Natural killer cell (primary cell): ENCODE measurements around the gene APH1A. TPM values are rescaled to one million over a fixed set of nuclear protein-coding genes. Genes with fewer than 3 reads are reported as not detected.

Experiments used
- ATAC-seq, 3 donors: fragments of 150-1000 bp in 2 of 3; fragments of 200-7000 bp in 1 of 3; cut with Tn5 transposase; 1 replicate in 1 of 3; 2 replicates in 2 of 3; pipeline ENCODE4 v1.10.0; 2021; ENCODE audit warnings: mild to moderate bottlenecking in 2 of 3, moderate library complexity in 2 of 3
- DNase-seq, 2 donors: peaks; one replicate each; pipeline versions ENCODE4 v3.0.0 to v3.0.0-alpha.2; 2013 to 2021; ENCODE audit warnings: mixed read lengths in 1 of 2
- H3K27ac ChIP-seq: one replicate; pipeline ENCODE4 v1.5.1; 2013; ENCODE audit warnings: mild to moderate bottlenecking, low read length
- H3K27me3 ChIP-seq: one replicate; pipeline ENCODE4 v1.6.1; 2013; ENCODE audit warnings: low read length; ENCODE audit not compliant: control insufficient read depth, insufficient read depth
- H3K36me3 ChIP-seq: one replicate; pipeline ENCODE4 v1.6.1; 2013; ENCODE audit warnings: low read length; ENCODE audit not compliant: control insufficient read depth, insufficient read depth
- H3K4me1 ChIP-seq: one replicate; pipeline ENCODE4 v1.6.1; 2013; ENCODE audit warnings: low read length; ENCODE audit not compliant: control insufficient read depth, insufficient read depth
- H3K4me3 ChIP-seq: one replicate; pipeline ENCODE4 v1.5.1; 2013; ENCODE audit warnings: low read length
- H3K9me3 ChIP-seq: one replicate; pipeline ENCODE4 v1.6.1; 2013; ENCODE audit warnings: low read length; ENCODE audit not compliant: control insufficient read depth, insufficient read depth
- H3K27ac Mint-ChIP-seq, 2 donors: one replicate each; pipeline ENCODE4 v1.8.0; 2022; ENCODE audit warnings: mild to moderate bottlenecking in 2 of 2, mixed read lengths in 2 of 2, moderate library complexity in 1 of 2
- H3K27me3 Mint-ChIP-seq, 2 donors: one replicate each; pipeline ENCODE4 v1.8.0; 2022; ENCODE audit warnings: low read depth in 2 of 2, mixed read lengths in 2 of 2
- H3K36me3 Mint-ChIP-seq: one replicate; pipeline ENCODE4 v1.8.0; 2022; ENCODE audit warnings: mixed read lengths
- H3K4me1 Mint-ChIP-seq, 2 donors: one replicate each; pipeline ENCODE4 v1.8.0; 2022; ENCODE audit warnings: mixed read lengths in 2 of 2
- H3K4me3 Mint-ChIP-seq: one replicate; pipeline ENCODE4 v1.8.0; 2022; ENCODE audit warnings: mild to moderate bottlenecking, moderate library complexity, mixed read lengths
- H3K9me3 Mint-ChIP-seq, 2 donors: one replicate each; pipeline ENCODE4 v1.8.0; 2022; ENCODE audit warnings: mixed read lengths in 2 of 2
- CTCF ChIP-seq: fragments of 200-600 bp; IDR thresholded peaks from one replicate; pipeline ENCODE4 v1.8.0; 2022; ENCODE audit warnings: antibody characterized with exemption
- WGBS: methylation state at CpG from one replicate; pipeline ENCODE4 v1.1.7; 2013; ENCODE audit warnings: missing lambda C conversion rate; ENCODE audit not compliant: insufficient coverage; 5-methylcytosine and 5-hydroxymethylcytosine counted together
- intact Hi-C: fragments of 100-400 bp; cut with micrococcal nuclease; formaldehyde crosslinking; loops from one replicate; pipeline ENCODE4 v1.14.2; 2022
- total RNA-seq, 4 donors: library from RNA; stranded (reverse); fragments of 120-200 nt in 1 of 4; gene quantifications; one replicate each; pipeline versions ENCODE4 v1.2.3 to v1.2.4, GENCODE V29; 2013 to 2022

Gene APH1A
- total RNA-seq, 3 donors from 2014 or later (not counting 1 experiment from before 2014, with no cell fraction given), result 133 to 153 (median 143) TPM

GRCh38 chr1:150295476-150295875 is 26.7 kb upstream of the APH1A start:
- no peak overlapping the region for H3K4me3 Mint-ChIP-seq
- Histone ChIP-seq H3K4me1 (peaks cover 15% of the 10 kb centered on the region), H3K27me3 (no peaks in the 10 kb centered on the region), H3K4me3 (no peak overlapping the region), H3K27ac (no peak overlapping the region), H3K36me3 (peaks cover 16% of the 10 kb centered on the region), H3K9me3 (no peaks in the 10 kb centered on the region)
- no peaks in the 10 kb centered on the region for H3K9me3 Mint-ChIP-seq
- ATAC-seq (no peak), DNase-seq (no peak)
- intact Hi-C loops, result no loop called here
- H3K27ac Mint-ChIP-seq, result peak overlapping the region; percentile 5 to 44
- no peak for TF ChIP-seq CTCF
- no peaks in the 10 kb centered on the region for H3K27me3 Mint-ChIP-seq
- no peaks in the 10 kb centered on the region for H3K36me3 Mint-ChIP-seq
- 92% methylated on average over 2 of the region's 2 CpGs for WGBS
- H3K4me1 Mint-ChIP-seq, result peaks cover 23 to 25% of the 10 kb centered on the region in 2 donors

DNA sequence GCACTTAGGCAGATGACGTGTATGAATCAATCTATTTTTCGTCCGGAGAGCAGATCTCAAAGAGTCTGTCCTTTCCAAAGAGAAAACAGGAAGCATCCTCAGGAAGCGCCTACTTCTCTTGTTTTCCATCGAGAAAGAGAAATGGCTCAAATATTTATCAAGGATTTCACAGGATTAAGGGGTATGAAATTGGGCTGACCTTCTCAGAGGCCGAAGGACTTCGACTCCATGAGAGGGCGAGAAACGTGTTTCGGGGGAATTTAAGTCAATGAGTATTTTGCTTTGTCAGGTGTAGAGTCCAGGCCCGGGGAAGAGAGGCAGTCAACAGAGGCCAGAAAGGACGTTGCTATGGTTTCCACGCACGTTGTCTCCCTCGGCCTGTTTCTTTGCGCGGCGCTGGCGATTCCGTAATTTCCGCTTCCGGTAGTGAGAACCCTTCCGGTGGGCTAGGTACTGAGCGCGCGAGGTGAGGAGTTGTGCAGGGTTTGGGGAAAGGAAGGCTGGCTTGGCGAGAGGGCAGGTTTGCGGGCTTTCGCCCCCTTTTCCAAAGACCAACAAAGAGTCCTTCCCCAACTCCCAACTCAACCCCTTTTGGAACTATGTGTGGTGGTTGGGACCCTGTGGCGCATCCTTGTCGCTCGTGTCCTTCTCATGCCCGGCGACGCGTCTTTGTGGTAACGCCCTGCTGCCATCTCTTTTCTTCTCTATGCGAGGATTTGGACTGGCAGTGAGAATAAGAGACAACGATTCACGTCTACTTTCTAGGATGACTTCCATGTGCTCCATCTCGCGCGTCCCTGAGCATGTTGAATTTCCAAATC is 24.8 kb upstream of the APH1A start, which contains the start of gene MRPS21:
Gene MRPS21 (plus strand): TSS at position 429 of the 821 bp plus-strand sequence. CDS start 506 bp downstream, outside the sequence.
- H3K27me3 Mint-ChIP-seq, result peaks cover 4 to 6% of the 10 kb centered on the region in 2 donors
- 4% methylated on average over 37 of the region's 43 CpGs for WGBS
- H3K36me3 Mint-ChIP-seq, result no peaks in the 10 kb centered on the region
- H3K4me3 Mint-ChIP-seq, result peak within 1 kb of the TSS; percentile 89
- peak within 1 kb of the TSS; percentile 96 to 97 for H3K27ac Mint-ChIP-seq
- peak; percentile 96 to 98 (median 97) for ATAC-seq
- Histone ChIP-seq H3K4me3 (peak within 1 kb of the TSS; percentile 72), H3K36me3 (peaks cover 10% of the 10 kb centered on the region), H3K4me1 (peaks cover 15% of the 10 kb centered on the region), H3K27ac (peak within 1 kb of the TSS; percentile 96), H3K9me3 (no peaks in the 10 kb centered on the region), H3K27me3 (no peaks in the 10 kb centered on the region)
- peaks cover 23 to 25% of the 10 kb centered on the region in 2 donors for H3K4me1 Mint-ChIP-seq
- intact Hi-C loops, result loop anchor here (2.0 kb wide), 1 partner anchor 57 kb away; the partner anchor contains the start of gene ANP32E
- TF ChIP-seq CTCF, result no peak
- no peaks in the 10 kb centered on the region for H3K9me3 Mint-ChIP-seq
- DNase-seq, result peak; percentile 80 to 95

DNA sequence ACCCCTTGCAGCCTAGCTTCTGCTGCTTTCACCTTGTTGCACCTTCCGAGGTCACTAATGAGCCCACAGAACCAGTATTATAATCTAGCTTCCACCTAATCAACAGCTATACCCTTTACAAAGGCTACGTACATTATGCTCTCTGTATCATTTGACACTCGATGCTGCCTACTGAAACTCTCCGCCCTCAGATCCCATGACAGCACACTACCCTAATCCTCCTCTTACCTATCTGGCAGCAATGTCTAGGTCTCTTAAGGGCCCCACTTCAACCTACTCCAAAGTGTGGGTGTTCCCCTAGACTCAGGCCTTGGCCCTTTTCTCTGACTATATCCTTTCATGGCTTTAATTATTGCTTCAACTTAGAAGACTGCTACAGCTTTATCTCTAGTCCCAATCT is 20.0 kb upstream of the APH1A start:
- peaks cover 8% of the 10 kb centered on the region for H3K4me1 ChIP-seq
- peaks cover 11 to 18% of the 10 kb centered on the region in 2 donors for H3K27me3 Mint-ChIP-seq
- H3K9me3 Mint-ChIP-seq, result no peaks in the 10 kb centered on the region
- no peaks in the 10 kb centered on the region for H3K36me3 ChIP-seq
- peaks cover 11% of the 10 kb centered on the region in 2 donors for H3K4me1 Mint-ChIP-seq
- no peaks in the 10 kb centered on the region for H3K27me3 ChIP-seq
- ATAC-seq, result no peak
- intact Hi-C loops, result no loop called here
- no peak overlapping the region for H3K27ac ChIP-seq
- H3K27ac Mint-ChIP-seq, result no peak overlapping the region
- no peak for TF ChIP-seq CTCF
- H3K4me3 Mint-ChIP-seq, result no peak overlapping the region
- no peaks in the 10 kb centered on the region for H3K9me3 ChIP-seq
- WGBS, result 92% methylated on average over 4 of the region's 4 CpGs
- no peak for DNase-seq
- no peak overlapping the region for H3K4me3 ChIP-seq
- H3K36me3 Mint-ChIP-seq, result no peaks in the 10 kb centered on the region
